Measurements from ENCODE around the gene ASPA.
A peak's percentile ranks its signal among the peaks of the same experiment; 100 is the strongest.
"Not testable (repeated sequence)": the region's sequence is repeated elsewhere in the genome, so short reads cannot be mapped to it uniquely, and the experiment has no call there.

The ASPA gene

DNA sequence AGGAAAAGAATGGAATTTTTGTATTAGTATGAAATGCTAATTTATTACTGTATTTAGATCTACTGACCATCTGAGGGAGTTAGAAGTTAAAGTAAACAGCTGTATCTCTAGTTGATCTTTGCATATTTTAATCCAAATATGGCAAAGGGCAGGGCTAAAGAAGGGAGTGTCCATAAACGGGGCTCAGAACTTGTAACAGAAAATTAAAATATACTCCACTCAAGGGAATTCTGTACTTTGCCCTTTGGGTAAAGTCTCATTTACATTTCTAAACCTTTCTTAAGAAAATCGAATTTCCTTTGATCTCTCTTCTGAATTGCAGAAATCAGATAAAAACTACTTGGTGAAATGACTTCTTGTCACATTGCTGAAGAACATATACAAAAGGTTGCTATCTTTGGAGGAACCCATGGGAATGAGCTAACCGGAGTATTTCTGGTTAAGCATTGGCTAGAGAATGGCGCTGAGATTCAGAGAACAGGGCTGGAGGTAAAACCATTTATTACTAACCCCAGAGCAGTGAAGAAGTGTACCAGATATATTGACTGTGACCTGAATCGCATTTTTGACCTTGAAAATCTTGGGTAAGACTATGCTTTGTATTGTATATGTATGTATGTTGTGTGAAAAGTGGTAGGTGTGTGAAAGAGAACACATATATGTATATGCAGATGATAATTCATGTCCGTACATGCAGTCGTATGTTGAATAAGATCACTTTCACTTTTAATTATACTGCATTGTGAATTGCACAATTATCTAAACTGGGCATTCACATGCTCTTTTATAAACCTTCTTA lies at the start of gene ASPA:
Gene ASPA (plus strand): TSS at position 186 of the 799 bp plus-strand sequence. CDS start 163 bp downstream, at position 349.
- no peak within 1 kb of the TSS for H3K27ac ChIP-seq (ENCODE audit: low read length)
- H3K9ac ChIP-seq (ENCODE audit: low read length in 2 of 2) = peak within 1 kb of the TSS; percentile 3 to 10

GRCh38 chr17:3433215-3433614 lies 42.6 kb upstream of the ASPA start:
- not testable (repeated sequence) for H3K27ac ChIP-seq (ENCODE audit: low read length); H3K9me3 ChIP-seq (ENCODE audit: control insufficient read depth in 2 of 2, low read length in 2 of 2); H3K9ac ChIP-seq (ENCODE audit: low read length in 2 of 2); H3K4me3 ChIP-seq (ENCODE audit: low read length in 2 of 2); H3K4me1 ChIP-seq (ENCODE audit: control insufficient read depth, insufficient read depth, low read length); H3K27me3 ChIP-seq (ENCODE audit: control insufficient read depth in 1 of 2, insufficient read depth in 2 of 2, low read length in 2 of 2); H3K36me3 ChIP-seq (ENCODE audit: control insufficient read depth in 2 of 2, insufficient read depth in 2 of 2, low read length in 2 of 2)

More for the DNA sequence above, at the start of gene ASPA:
- no peaks in the 10 kb centered on the region for H3K9me3 ChIP-seq (ENCODE audit: control insufficient read depth in 2 of 2, low read length in 2 of 2)
- H3K4me1 ChIP-seq (ENCODE audit: control insufficient read depth, insufficient read depth, low read length) = no peaks in the 10 kb centered on the region
- H3K4me3 ChIP-seq (ENCODE audit: low read length in 2 of 2) = peak within 1 kb of the TSS; percentile 15 to 61
- no peaks in the 10 kb centered on the region for H3K27me3 ChIP-seq (ENCODE audit: control insufficient read depth in 1 of 2, insufficient read depth in 2 of 2, low read length in 2 of 2)
- H3K36me3 ChIP-seq (ENCODE audit: control insufficient read depth in 2 of 2, insufficient read depth in 2 of 2, low read length in 2 of 2) = no peaks in the 10 kb centered on the region

DNA sequence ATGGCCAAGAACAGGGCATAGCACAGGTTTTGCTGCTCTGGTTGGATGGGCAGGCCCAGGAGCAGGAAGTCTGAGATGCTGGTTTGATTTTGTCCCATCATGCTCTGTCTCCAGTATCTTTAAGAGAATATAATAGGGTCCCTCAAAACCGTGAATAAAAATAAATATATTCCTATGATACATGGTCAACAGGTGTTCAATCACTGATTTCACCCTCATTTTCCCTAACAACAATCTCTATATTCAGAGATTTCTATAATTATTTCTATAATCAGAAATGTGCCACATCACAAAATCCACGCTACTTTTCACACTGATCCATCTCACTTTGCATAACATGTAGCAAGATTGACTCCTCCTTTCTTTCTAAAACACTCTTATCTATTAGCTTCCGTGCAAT lies 42.1 kb upstream of the ASPA start, which contains the start of gene OR1E2:
Gene OR1E2 (minus strand): TSS at position 101 of the 400 bp plus-strand sequence. CDS start 0 bp downstream, at position 101.
- Histone ChIP-seq H3K27me3 (ENCODE audit: control insufficient read depth in 1 of 2, insufficient read depth in 2 of 2, low read length in 2 of 2) (no peaks in the 10 kb centered on the region), H3K36me3 (ENCODE audit: control insufficient read depth in 2 of 2, insufficient read depth in 2 of 2, low read length in 2 of 2) (no peaks in the 10 kb centered on the region), H3K9me3 (ENCODE audit: control insufficient read depth in 2 of 2, low read length in 2 of 2) (no peaks in the 10 kb centered on the region), H3K4me3 (ENCODE audit: low read length in 2 of 2) (no peak within 1 kb of the TSS), H3K4me1 (ENCODE audit: control insufficient read depth, insufficient read depth, low read length) (no peaks in the 10 kb centered on the region), H3K27ac (ENCODE audit: low read length) (no peak within 1 kb of the TSS), H3K9ac (ENCODE audit: low read length in 2 of 2) (no peak within 1 kb of the TSS)

- H3K4me1 ChIP-seq (ENCODE audit: control insufficient read depth, insufficient read depth, low read length) = no peaks in the 10 kb centered on the region
- no peak overlapping the region for H3K9ac ChIP-seq (ENCODE audit: low read length in 2 of 2)
- no peak overlapping the region for H3K4me3 ChIP-seq (ENCODE audit: low read length in 2 of 2)
- H3K27me3 ChIP-seq (ENCODE audit: control insufficient read depth in 1 of 2, insufficient read depth in 2 of 2, low read length in 2 of 2) = no peaks in the 10 kb centered on the region
- H3K27ac ChIP-seq (ENCODE audit: low read length) = no peak overlapping the region
- H3K9me3 ChIP-seq (ENCODE audit: control insufficient read depth in 2 of 2, low read length in 2 of 2) = no peaks in the 10 kb centered on the region
- no peaks in the 10 kb centered on the region for H3K36me3 ChIP-seq (ENCODE audit: control insufficient read depth in 2 of 2, insufficient read depth in 2 of 2, low read length in 2 of 2)
Measured at GRCh38 chr17:3438368-3438767, 37.4 kb upstream of the ASPA start.

DNA sequence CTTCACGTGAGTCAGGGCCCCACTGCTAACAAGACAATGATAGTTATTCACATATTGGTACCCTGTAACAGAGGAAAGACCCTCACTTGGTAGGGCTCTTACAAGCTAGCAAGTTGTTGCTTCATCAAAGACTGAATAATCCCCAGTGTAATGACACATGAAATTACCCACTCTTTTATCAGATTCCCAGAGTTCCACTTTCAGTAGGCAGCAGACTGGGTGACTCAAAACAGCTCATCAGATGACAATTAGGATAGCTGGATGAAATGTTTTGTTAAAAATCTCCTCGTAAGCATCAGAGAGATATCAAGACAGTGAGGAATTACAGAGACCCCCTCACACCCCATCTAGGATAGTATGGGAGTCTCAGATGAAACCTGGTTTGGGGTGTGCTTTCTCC lies 35.3 kb upstream of the ASPA start:
- H3K27me3 ChIP-seq (ENCODE audit: control insufficient read depth in 1 of 2, insufficient read depth in 2 of 2, low read length in 2 of 2) = no peaks in the 10 kb centered on the region
- no peaks in the 10 kb centered on the region for H3K4me1 ChIP-seq (ENCODE audit: control insufficient read depth, insufficient read depth, low read length)
- H3K9ac ChIP-seq (ENCODE audit: low read length in 2 of 2) = no peak overlapping the region
- H3K4me3 ChIP-seq (ENCODE audit: low read length in 2 of 2) = no peak overlapping the region
- H3K9me3 ChIP-seq (ENCODE audit: control insufficient read depth in 2 of 2, low read length in 2 of 2) = no peaks in the 10 kb centered on the region
- no peak overlapping the region for H3K27ac ChIP-seq (ENCODE audit: low read length)
- H3K36me3 ChIP-seq (ENCODE audit: control insufficient read depth in 2 of 2, insufficient read depth in 2 of 2, low read length in 2 of 2) = no peaks in the 10 kb centered on the region

DNA sequence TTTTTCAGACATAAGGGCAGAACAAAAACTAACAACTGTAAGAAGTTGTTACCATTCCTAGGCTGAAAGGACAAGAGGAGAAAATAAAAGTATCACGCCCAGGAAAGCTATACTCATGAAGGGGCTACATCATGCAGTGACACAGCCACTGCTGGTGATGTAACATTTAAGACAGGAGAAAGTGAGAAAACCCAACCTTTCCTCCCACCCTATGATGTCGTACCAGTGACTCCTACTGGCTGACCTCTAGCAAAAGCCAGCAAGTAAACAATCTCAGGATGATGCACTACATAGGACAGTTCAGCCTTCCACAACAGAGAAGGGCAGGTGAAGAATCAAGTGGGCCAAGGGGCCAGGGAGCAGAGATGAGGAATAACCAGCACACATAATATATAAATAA lies 28.2 kb upstream of the ASPA start:
- H3K9ac ChIP-seq (ENCODE audit: low read length in 2 of 2) = no peak overlapping the region
- no peak overlapping the region for H3K4me3 ChIP-seq (ENCODE audit: low read length in 2 of 2)
- no peaks in the 10 kb centered on the region for H3K9me3 ChIP-seq (ENCODE audit: control insufficient read depth in 2 of 2, low read length in 2 of 2)
- no peaks in the 10 kb centered on the region for H3K36me3 ChIP-seq (ENCODE audit: control insufficient read depth in 2 of 2, insufficient read depth in 2 of 2, low read length in 2 of 2)
- H3K4me1 ChIP-seq (ENCODE audit: control insufficient read depth, insufficient read depth, low read length) = no peaks in the 10 kb centered on the region
- H3K27ac ChIP-seq (ENCODE audit: low read length) = no peak overlapping the region
- H3K27me3 ChIP-seq (ENCODE audit: control insufficient read depth in 1 of 2, insufficient read depth in 2 of 2, low read length in 2 of 2) = no peaks in the 10 kb centered on the region

DNA sequence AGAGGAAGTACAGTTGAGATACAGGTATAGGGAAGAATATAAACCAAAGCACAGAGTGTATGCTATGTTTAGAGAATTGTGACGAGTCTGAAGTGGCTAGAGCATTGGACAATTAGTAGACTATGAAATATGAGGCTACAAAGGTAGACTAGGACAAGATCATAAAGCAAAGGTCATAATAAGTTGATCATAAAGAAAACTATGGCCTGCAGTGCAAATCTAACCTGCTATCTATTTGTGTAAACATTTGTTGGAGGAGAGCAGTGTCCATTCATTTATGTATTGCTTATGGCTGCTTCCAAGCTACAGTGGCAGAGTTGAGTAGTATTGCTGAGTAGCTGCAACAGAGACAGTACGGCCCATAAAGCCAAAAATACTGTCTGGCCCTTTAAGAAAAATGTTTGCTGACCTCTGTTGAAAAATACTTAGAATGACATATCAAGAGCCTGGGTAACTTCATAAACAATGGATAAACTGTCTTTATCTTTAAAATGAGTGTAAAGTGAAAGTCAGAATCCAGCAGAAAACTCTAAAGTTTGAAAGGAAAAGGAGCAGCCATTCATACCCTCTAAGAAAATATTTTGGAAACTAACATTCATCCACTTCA lies 27.6 kb upstream of the ASPA start:
- H3K36me3 ChIP-seq (ENCODE audit: control insufficient read depth in 2 of 2, insufficient read depth in 2 of 2, low read length in 2 of 2) = no peaks in the 10 kb centered on the region
- H3K27me3 ChIP-seq (ENCODE audit: control insufficient read depth in 1 of 2, insufficient read depth in 2 of 2, low read length in 2 of 2) = no peaks in the 10 kb centered on the region
- no peaks in the 10 kb centered on the region for H3K4me1 ChIP-seq (ENCODE audit: control insufficient read depth, insufficient read depth, low read length)
- H3K9ac ChIP-seq (ENCODE audit: low read length in 2 of 2) = no peak overlapping the region
- no peak overlapping the region for H3K4me3 ChIP-seq (ENCODE audit: low read length in 2 of 2)
- H3K27ac ChIP-seq (ENCODE audit: low read length) = no peak overlapping the region
- no peaks in the 10 kb centered on the region for H3K9me3 ChIP-seq (ENCODE audit: control insufficient read depth in 2 of 2, low read length in 2 of 2)

DNA sequence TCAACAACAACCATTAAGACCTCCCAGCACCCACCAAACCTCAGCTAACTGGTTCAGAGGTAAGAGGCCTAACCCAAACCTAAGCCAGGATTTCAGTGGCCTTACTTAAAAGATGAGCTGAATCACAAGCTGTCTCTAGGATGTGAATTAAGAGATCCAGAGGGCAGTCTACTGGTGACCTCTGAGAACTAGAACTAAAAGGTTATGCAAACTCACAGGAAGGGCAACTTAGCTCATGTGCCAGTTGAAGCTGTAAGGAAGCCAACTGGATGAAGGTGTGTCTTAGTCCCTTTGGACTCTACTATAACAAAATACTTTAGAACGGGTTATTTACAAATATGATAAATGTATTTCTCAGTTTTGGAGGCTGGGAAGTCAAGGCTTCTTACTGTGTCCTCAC lies 9.4 kb upstream of the ASPA start:
- not testable (repeated sequence) for H3K9ac ChIP-seq (ENCODE audit: low read length in 2 of 2); H3K36me3 ChIP-seq (ENCODE audit: control insufficient read depth in 2 of 2, insufficient read depth in 2 of 2, low read length in 2 of 2); H3K27me3 ChIP-seq (ENCODE audit: control insufficient read depth in 1 of 2, insufficient read depth in 2 of 2, low read length in 2 of 2); H3K9me3 ChIP-seq (ENCODE audit: control insufficient read depth in 2 of 2, low read length in 2 of 2); H3K27ac ChIP-seq (ENCODE audit: low read length); H3K4me1 ChIP-seq (ENCODE audit: control insufficient read depth, insufficient read depth, low read length); H3K4me3 ChIP-seq (ENCODE audit: low read length in 2 of 2)

GRCh38 chr17:3469529-3469928 lies 6.3 kb upstream of the ASPA start:
- no peak overlapping the region for H3K4me3 ChIP-seq (ENCODE audit: low read length in 2 of 2)
- no peaks in the 10 kb centered on the region for H3K27me3 ChIP-seq (ENCODE audit: control insufficient read depth in 1 of 2, insufficient read depth in 2 of 2, low read length in 2 of 2)
- no peaks in the 10 kb centered on the region for H3K4me1 ChIP-seq (ENCODE audit: control insufficient read depth, insufficient read depth, low read length)
- no peaks in the 10 kb centered on the region for H3K9me3 ChIP-seq (ENCODE audit: control insufficient read depth in 2 of 2, low read length in 2 of 2)
- no peak overlapping the region for H3K9ac ChIP-seq (ENCODE audit: low read length in 2 of 2)
- H3K27ac ChIP-seq (ENCODE audit: low read length) = no peak overlapping the region
- H3K36me3 ChIP-seq (ENCODE audit: control insufficient read depth in 2 of 2, insufficient read depth in 2 of 2, low read length in 2 of 2) = no peaks in the 10 kb centered on the region

DNA sequence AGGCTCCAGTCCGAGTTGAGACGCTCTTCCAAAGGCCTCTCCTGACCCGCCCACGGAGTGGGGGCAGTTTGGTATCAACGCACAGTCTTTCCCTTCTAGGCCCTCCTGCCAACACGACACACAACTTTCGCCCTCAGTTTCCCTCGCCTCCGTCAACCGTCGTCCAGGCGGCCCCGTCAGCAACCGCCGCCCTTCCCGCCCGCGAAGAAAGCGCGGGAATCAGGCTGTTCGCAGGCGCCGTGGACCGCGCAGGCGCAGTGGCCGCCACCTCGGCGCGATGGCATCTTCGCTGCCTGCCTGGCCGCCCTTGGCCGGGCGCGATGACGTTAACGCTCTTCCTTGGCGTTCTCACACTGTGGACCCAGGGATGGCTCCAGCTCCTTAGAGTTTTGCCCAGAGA lies 4.2 kb upstream of the ASPA start, which contains the start of gene SPATA22:
Gene SPATA22 (minus strand): TSS at position 221 of the 400 bp plus-strand sequence. CDS start 2,494 bp downstream, outside the sequence.
- Histone ChIP-seq H3K4me1 (ENCODE audit: control insufficient read depth, insufficient read depth, low read length) (no peaks in the 10 kb centered on the region), H3K9me3 (ENCODE audit: control insufficient read depth in 2 of 2, low read length in 2 of 2) (no peaks in the 10 kb centered on the region), H3K27ac (ENCODE audit: low read length) (no peak within 1 kb of the TSS), H3K4me3 (ENCODE audit: low read length in 2 of 2) (no peak within 1 kb of the TSS), H3K27me3 (ENCODE audit: control insufficient read depth in 1 of 2, insufficient read depth in 2 of 2, low read length in 2 of 2) (no peaks in the 10 kb centered on the region), H3K9ac (ENCODE audit: low read length in 2 of 2) (no peak within 1 kb of the TSS), H3K36me3 (ENCODE audit: control insufficient read depth in 2 of 2, insufficient read depth in 2 of 2, low read length in 2 of 2) (no peaks in the 10 kb centered on the region)

- H3K9ac ChIP-seq (ENCODE audit: low read length in 2 of 2) = no peak overlapping the region
- H3K27ac ChIP-seq (ENCODE audit: low read length) = no peak overlapping the region
- H3K36me3 ChIP-seq (ENCODE audit: control insufficient read depth in 2 of 2, insufficient read depth in 2 of 2, low read length in 2 of 2) = no peaks in the 10 kb centered on the region
- H3K4me1 ChIP-seq (ENCODE audit: control insufficient read depth, insufficient read depth, low read length) = no peaks in the 10 kb centered on the region
- H3K9me3 ChIP-seq (ENCODE audit: control insufficient read depth in 2 of 2, low read length in 2 of 2) = no peaks in the 10 kb centered on the region
- no peak overlapping the region for H3K4me3 ChIP-seq (ENCODE audit: low read length in 2 of 2)
- no peaks in the 10 kb centered on the region for H3K27me3 ChIP-seq (ENCODE audit: control insufficient read depth in 1 of 2, insufficient read depth in 2 of 2, low read length in 2 of 2)
Measured at GRCh38 chr17:3472137-3472536, 3.7 kb upstream of the ASPA start.

Measured in stomach smooth muscle (tissue), 2 donors.